Sigmoid colon (tissue), 4 donors: ENCODE data around the gene OR5B3.

Source experiments
- CTCF ChIP-seq, 4 experiments: fragments of 450-650 bp in 3 of 4; fragments of 200-600 bp in 1 of 4; IDR thresholded peaks; one replicate each; pipeline ENCODE4 v1.5.1; 2016 to 2019; ENCODE audit warnings: antibody characterized with exemption in 4 of 4, mild to moderate bottlenecking in 3 of 4, moderate library complexity in 2 of 4
- EP300 ChIP-seq, 4 donors: sonication (generic); formaldehyde crosslinking; IDR thresholded peaks; one replicate each; pipeline ENCODE4 v1.6.1; 2017; ENCODE audit warnings: antibody characterized with exemption in 4 of 4
- POLR2A ChIP-seq, 2 donors: fragments of 450-650 bp; IDR thresholded peaks; one replicate each; pipeline ENCODE4 v1.6.1; 2016; ENCODE audit warnings: antibody characterized with exemption in 2 of 2, mild to moderate bottlenecking in 2 of 2, moderate library complexity in 2 of 2
- POLR2AphosphoS5 ChIP-seq, 4 donors: sonication (generic); formaldehyde crosslinking; IDR thresholded peaks; one replicate each; pipeline ENCODE4 v1.6.1; 2017; ENCODE audit warnings: antibody characterized with exemption in 4 of 4

GRCh38 chr11:58446294-58446693 is 39.6 kb upstream of the OR5B3 start:
- TF ChIP-seq CTCF (IDR thresholded peaks at IDR 0.05) = no peak
- no peak for TF ChIP-seq POLR2AphosphoS5 (IDR thresholded peaks at IDR 0.05)
- TF ChIP-seq POLR2A (IDR thresholded peaks at IDR 0.05) = no peak
- no peak for TF ChIP-seq EP300 (IDR thresholded peaks at IDR 0.05)
